Measurements from ENCODE around the gene PLCB1. TPM values are rescaled to one million over a fixed set of nuclear protein-coding genes. Genes with fewer than 3 reads are reported as not detected.

Gene PLCB1
- total and polyA plus RNA-seq, 8 donors = 8.8 to 27.7 (median 19.2) TPM

DNA sequence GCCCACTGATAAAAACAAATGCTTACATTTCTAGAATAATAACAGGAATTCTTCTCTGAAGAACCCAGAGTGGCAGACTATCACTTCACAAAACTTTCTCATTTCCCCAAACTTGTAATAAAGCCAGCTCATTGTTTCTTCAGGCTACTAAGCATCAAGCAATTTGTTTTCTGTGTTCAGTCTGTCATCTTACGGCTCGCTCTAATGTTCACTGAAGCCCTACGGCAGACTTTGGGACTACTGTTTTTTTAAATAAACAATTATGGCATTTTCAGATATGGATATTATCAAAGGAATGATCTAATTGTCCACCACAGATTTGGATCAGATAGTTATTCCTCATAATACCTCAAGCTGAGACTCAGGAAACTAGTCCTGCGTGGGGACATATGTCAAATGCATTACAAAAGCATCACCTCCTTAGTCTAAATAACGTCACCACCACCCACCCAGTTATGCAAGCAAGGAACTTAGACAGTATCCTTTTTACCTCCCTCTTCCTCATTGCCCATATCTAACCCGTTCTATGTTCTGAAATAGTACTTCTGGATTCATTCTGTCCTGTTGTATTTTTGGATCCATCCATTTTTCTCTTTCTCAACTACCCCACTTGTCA is 415.1 kb downstream of the PLCB1 start:
- Histone ChIP-seq H3K27me3 (no peaks in the 10 kb centered on the region), H3K27ac (no peak overlapping the region), H3K9me3 (no peaks in the 10 kb centered on the region), H3K36me3 (no peaks in the 10 kb centered on the region), H3K4me3 (no peak overlapping the region), H3K4me1 (peaks cover 0 to 3% of the 10 kb centered on the region in 2 donors)
- intact Hi-C loops (cut with DNase I) = no loop called here
- no peak for ATAC-seq
- TF ChIP-seq CTCF (IDR thresholded peaks at IDR 0.05) = no peak
- no peak for DNase-seq

DNA sequence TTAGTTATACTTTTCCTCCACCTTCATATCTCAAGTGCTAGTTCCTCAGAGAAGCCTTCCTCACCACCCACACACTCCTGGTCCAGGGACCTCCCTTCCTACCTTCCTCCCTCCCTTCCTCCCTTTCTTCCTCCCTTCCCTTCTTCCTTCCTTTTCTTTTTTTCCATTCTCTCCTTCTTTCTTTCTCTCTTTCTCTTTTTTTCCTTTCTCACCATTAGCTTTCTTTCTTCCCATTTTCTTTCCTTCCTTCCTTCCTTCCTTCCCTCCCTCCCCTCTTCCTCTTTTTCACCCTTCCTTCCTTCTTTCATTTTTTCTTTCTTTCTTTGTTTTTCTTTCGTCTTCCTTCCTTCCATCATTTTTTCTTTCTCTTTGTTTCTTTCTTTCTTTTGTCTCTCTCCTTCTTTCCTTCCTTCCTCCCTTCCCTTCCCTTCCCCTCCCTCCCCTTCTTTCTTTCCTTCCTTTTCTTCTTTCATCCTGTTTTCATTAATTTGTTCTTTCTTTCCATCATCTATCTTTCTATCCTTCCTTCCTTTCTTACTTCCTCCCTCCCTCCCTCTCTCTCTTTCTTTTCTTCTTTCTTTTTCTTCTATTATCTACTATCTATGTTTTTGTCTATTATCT is 416.0 kb downstream of the PLCB1 start:
- no peak overlapping the region for H3K27ac ChIP-seq
- intact Hi-C loops (cut with DNase I) = no loop called here
- H3K4me1 ChIP-seq = no peaks in the 10 kb centered on the region
- H3K27me3 ChIP-seq = no peaks in the 10 kb centered on the region
- no peaks in the 10 kb centered on the region for H3K9me3 ChIP-seq
- DNase-seq (no peak), ATAC-seq (no peak)
- TF ChIP-seq CTCF (IDR thresholded peaks at IDR 0.05) = no peak
- H3K36me3 ChIP-seq = no peaks in the 10 kb centered on the region
- H3K4me3 ChIP-seq = no peak overlapping the region

DNA sequence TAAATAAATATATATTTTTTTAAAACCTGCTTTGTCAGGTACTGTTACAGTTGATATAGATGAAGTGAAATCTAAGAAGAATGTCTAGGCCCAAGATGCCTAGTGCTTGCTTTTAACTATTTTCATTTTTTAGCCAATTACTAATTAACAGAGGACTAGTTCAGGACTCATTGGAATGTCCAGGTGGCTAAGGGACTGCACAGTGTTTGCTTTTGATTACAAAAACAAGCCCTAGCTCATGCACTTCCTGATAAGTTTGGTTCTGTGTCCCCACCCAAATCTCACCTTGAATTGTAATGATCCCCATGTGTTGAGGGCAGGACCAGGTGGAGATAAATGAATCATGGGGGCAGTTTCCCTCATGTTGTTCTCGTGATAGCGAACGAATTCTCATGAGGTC is 417.1 kb downstream of the PLCB1 start:
- no peaks in the 10 kb centered on the region for H3K27me3 ChIP-seq
- TF ChIP-seq CTCF (IDR thresholded peaks at IDR 0.05) = no peak
- intact Hi-C loops (cut with DNase I) = no loop called here
- no peak overlapping the region for H3K27ac ChIP-seq
- DNase-seq = no peak
- no peaks in the 10 kb centered on the region for H3K4me1 ChIP-seq
- no peak for ATAC-seq
- no peaks in the 10 kb centered on the region for H3K9me3 ChIP-seq
- H3K36me3 ChIP-seq = no peaks in the 10 kb centered on the region
- H3K4me3 ChIP-seq = no peak overlapping the region

- no peak overlapping the region for H3K4me3 ChIP-seq
- H3K27me3 ChIP-seq = no peaks in the 10 kb centered on the region
- H3K9me3 ChIP-seq = peaks cover 0 to 14% of the 10 kb centered on the region in 2 donors
- ATAC-seq (no peak), DNase-seq (no peak)
- H3K36me3 ChIP-seq = no peaks in the 10 kb centered on the region
- H3K4me1 ChIP-seq = no peaks in the 10 kb centered on the region
- no peak overlapping the region for H3K27ac ChIP-seq
- intact Hi-C loops (cut with DNase I) = no loop called here
- no peak for TF ChIP-seq CTCF (IDR thresholded peaks at IDR 0.05)
These were observed 425.6 kb downstream of the PLCB1 start for GRCh38 chr20:8557711-8558110.

GRCh38 chr20:8562356-8562755 is 430.3 kb downstream of the PLCB1 start:
- no peak overlapping the region for H3K4me3 ChIP-seq
- no peak overlapping the region for H3K27ac ChIP-seq
- no peak for DNase-seq
- H3K27me3 ChIP-seq = no peaks in the 10 kb centered on the region
- intact Hi-C loops (cut with DNase I) = no loop called here
- ATAC-seq = no peak
- peaks cover 0 to 18% of the 10 kb centered on the region in 2 donors for H3K9me3 ChIP-seq
- H3K36me3 ChIP-seq = no peaks in the 10 kb centered on the region
- no peaks in the 10 kb centered on the region for H3K4me1 ChIP-seq
- TF ChIP-seq CTCF (IDR thresholded peaks at IDR 0.05) = no peak
